ENCODE measurements around the gene MYPN. TPM values are rescaled to one million over a fixed set of nuclear protein-coding genes. Genes with fewer than 3 reads are reported as not detected.

Gene MYPN
- under 0.01 and 0.29 TPM in 2 replicates for total RNA-seq

DNA sequence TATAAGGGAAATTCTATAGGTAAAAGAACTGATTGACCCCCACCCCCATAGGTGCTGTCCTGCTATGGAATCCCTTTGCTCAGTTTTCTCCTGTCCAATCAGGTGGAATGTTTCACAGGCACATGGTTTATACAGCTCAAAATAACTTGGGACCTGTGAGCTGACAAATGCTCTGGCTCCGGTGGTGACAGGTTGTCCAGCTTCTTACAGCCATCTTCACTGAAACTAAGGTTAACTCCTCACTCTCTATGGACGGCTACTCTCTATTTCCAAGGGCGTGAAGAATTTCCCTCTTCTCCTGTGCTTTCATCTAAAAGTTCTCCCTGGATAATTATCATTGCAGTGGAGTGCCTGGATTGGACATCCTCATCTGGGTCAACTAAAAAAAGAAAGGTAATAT, at the start of gene MYPN:
TSS of gene MYPN (plus strand) at position 158 of the 400 bp plus-strand sequence. CDS start 11,951 bp downstream, outside the sequence.

GRCh38 chr10:68074775-68075549, 34.3 kb upstream of the MYPN start, which contains the start of gene HERC4:
Gene HERC4, minus strand, starts transcription at chr10:68075283. Its CDS starts 2,175 bp downstream, at chr10:68073108.

GRCh38 chr10:68231817-68232251, 122.5 kb downstream of the MYPN start, which contains the start of gene ATOH7:
Gene ATOH7, minus strand, starts transcription at chr10:68232113. Its CDS starts 436 bp downstream, at chr10:68231677.

Other genes with a start within 250 kb of the MYPN start
- 8.8 and 9.6 TPM in 2 replicates for gene SIRT1, start 224.8 kb upstream of the MYPN start, total RNA-seq
- 41.2 and 68.8 TPM in 2 replicates for gene HERC4, start 34.2 kb upstream of the MYPN start, total RNA-seq
- not detected in 2 replicates for gene ATOH7, start 122.6 kb downstream of the MYPN start, total RNA-seq
- 7.8 and 15.4 TPM in 2 replicates for gene HNRNPH3, start 222.6 kb downstream of the MYPN start, total RNA-seq
- gene PBLD, start 223.4 kb downstream of the MYPN start, total RNA-seq, result 4.6 and 7.2 TPM in 2 replicates